T-helper 2 cell treated with Interferon-gamma antibody and Interleukin-4, amounts not matched to agents 100 ng/mL and 5 ng/mL, for 36 hours (primary cell): ENCODE measurements around the gene KLHL2. TPM values are rescaled to one million over a fixed set of nuclear protein-coding genes. Genes with fewer than 3 reads are reported as not detected.
"Not testable (repeated sequence)": the region's sequence is repeated elsewhere in the genome, so short reads cannot be mapped to it uniquely, and the experiment has no call there.

Experiments used
- intact Hi-C: fragments of 100-400 bp; cut with micrococcal nuclease; formaldehyde crosslinking; loops from one replicate; pipeline ENCODE4 v1.15.1; 2023
- total RNA-seq: library from RNA; stranded (reverse); gene quantifications from 2 replicates; pipeline ENCODE4 v1.2.3, GENCODE V29; 2022

The KLHL2 gene
- total RNA-seq, 1 donor from 2014 or later: 23.0 TPM

DNA sequence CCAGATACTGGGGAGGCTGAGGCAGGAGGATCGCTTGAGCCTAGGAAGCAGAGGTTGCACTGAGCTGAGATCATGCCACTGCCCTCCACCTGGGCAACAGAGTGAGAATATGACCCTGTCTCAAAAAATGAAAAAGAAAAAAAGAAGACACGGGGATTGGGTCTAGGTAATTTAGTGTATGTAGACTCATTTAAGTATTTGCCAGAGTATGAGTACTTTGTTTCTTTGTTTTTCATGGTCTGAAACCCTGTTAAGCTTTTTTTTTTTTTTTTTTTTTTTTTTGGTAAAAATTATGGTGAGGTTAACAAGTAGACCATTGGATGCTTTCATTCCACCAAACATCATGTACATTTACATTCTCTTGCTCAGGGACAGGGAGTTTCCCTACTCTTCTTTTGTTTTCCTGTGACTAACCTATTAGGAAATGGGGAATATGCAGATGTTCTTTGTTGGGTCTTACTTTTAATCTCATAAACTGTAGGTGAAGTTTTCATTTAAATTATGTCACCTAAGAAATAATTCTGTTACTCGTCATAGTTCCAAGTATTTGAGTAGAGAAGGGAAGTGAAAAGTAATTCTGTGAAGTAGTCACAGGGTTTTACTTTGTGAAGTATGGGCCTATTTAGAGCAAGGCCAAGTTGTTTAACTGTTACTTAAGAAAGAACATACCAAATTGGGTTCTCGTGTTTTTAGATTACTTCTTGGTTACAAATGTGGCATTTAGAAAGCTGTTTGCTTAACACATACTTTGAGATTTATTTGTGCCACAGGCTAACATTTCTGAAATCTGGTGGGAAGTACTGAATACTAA lies 25.5 kb downstream of the KLHL2 start:
- intact Hi-C loops: not testable (repeated sequence)

GRCh38 chr4:165234766-165235165 lies 27.4 kb downstream of the KLHL2 start:
- intact Hi-C loops: no loop called here

DNA sequence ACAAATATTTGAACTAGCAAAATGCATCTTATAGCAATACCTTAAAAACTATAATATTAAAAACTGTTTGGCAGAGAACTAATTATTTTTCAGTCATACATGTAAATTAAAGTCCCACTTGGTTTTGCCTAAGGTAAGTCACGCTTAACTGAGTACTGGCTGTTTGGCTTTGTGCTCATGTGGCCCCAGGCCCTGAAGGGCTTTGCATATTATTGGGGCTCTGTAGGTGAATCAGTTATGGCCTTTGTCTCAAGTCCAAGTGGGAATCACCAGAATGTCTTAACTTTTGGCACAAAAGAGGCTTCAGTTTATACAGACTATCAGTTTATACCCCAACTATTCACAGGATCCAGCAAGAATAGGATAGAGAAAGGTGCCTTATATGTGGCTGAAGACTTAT lies 29.5 kb downstream of the KLHL2 start:
- intact Hi-C loops: not testable (repeated sequence)

DNA sequence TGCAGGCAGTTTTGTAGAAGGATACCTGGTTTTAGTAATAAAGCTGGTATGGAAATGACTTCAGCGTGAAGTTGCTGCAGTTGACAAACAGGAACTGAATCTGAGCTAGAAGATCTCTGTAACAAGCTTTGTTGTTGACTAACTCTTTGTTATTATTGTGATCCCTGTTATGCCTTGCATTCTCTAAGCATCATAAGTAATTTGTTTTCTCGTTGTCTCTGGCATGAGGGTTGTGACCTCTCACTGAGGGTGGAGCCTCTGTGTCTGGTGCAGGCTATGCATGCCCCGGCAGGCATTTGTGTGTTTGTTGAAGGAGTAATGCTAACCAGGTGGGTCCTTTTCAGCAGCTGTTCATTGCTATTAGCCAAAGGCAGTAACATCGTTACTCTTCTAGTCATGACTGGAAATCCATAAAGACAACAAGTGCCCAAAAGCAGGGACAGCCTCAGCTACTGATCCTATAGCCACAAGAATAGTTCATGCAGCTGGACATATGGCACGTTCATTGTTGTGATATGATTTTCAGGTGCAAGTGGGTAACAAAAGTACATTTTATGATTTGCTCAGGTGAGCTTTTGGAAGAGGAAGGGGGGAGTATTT lies 30.8 kb downstream of the KLHL2 start:
- intact Hi-C loops: not testable (repeated sequence)

GRCh38 chr4:165240761-165241160 lies 33.4 kb downstream of the KLHL2 start:
- intact Hi-C loops: not testable (repeated sequence)

- intact Hi-C loops: not testable (repeated sequence)
These were observed 36.8 kb downstream of the KLHL2 start for GRCh38 chr4:165244148-165244547.

- intact Hi-C loops: not testable (repeated sequence)
These were observed 37.3 kb downstream of the KLHL2 start for GRCh38 chr4:165244587-165245186.

DNA sequence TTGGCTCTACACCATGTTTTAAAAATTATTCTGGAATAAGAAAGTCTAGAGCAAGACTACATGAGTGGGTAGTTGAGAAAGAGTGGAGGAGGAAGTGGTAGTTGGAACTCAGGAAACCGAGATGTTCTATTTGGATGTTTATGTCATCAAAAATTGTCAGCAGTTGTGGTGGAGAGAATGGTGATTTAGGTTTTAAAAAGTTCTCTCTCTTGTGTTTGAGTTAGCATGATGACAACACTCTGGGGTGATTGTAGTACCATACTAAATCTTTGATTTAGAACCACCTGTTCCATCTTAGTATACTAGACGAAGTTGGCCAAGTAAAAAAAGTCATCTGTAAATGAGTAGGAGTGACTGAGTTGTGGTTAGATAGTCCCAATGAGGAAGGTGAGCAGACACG lies 40.7 kb downstream of the KLHL2 start:
- intact Hi-C loops: no loop called here

DNA sequence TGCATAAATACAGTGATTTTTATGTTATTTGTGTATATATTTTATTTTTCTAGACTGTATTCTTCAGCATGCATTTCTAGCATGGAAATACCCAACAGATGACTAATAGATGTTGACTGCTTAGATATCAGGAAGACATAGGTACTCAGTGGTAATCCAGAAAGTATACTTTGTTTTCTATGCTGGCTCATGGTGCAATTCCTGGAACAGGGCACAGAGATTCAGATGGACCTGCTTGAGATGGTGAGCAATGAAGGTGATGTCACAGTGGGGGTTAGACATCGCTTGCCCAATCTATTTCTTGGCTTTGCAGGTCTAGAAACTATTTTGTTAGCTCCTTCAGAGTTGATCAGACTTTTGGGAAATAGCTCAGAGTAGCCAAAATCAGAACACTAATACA lies 41.5 kb downstream of the KLHL2 start:
- intact Hi-C loops: not testable (repeated sequence)

- intact Hi-C loops: loop anchor here (5.0 kb wide), 2 partner anchors 47 to 48 kb away; partner anchors contain the start of gene KLHL2
These were observed 47.4 kb downstream of the KLHL2 start for GRCh38 chr4:165254771-165255170.

DNA sequence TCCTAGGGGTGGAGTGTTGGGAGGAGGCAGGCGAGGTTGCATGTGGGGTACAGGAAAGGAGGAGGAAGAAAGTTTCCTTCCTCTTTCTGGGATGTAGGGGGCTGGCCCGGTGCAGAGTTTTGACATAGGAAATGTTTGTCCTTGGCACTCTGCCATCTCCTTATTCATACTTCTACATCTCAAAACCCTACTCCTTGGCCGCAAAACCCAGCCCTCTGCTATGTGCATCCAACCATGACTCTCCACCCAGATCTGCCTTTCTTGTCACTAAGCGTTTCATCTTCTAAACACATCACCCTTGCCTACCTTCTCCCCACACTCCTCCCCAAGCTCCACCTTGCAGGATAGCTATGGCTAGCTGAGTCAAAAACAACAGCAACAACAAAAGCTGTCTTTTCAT lies 48.1 kb downstream of the KLHL2 start:
- intact Hi-C loops: loop anchor here (5.0 kb wide), 2 partner anchors 47 to 48 kb away; partner anchors contain the start of gene KLHL2

DNA sequence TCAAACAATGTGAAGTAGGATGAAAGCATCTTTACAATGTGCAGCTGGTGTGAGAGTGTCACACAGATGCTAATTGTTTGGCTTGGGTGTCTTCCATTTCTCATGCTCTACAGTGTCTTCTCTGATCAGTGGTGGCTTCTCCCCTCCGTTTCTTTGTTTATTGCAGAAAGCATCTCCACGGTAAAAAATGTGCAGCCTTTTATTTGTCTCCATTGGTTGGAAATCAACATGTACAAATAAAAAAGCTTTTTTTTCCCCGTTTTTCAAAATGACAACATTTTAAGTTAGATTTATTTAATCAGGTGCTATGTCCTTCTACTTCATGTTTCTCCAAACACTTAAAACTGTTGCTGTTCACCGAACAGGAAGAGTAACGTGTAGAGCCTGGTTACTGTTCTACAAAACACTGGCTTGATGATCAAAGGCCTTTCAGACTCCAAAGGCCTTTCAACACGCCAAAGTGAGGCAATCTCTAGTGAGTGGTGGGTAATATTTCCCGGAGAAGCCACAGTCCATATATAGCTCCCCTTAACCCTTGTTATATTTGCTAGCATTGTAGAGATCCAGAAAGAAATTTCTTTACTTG lies 48.8 kb downstream of the KLHL2 start:
- intact Hi-C loops: loop anchor here (5.0 kb wide), 2 partner anchors 46 to 49 kb away; partner anchors contain the start of gene KLHL2

DNA sequence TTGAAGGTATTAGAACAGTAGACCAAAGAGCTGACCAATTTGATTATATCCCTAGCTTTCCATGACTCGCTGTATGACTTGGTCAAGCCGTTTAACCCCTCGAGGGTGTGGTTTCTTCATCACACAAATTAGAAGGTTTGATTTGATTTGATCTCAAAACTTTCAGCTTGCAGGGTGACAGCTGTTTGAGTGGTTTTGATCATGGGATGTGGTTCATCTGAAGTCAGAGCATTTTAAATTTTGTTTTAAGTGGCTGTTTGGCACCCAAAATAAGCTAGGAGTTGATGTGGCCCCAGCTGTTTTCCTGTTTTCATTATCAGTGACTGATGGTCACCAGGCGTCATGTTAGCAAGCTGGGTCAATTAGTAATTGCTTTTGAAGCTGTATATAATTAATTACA lies 52.4 kb downstream of the KLHL2 start:
- intact Hi-C loops: loop anchor here (2.0 to 5.0 kb wide), 3 partner anchors 43 to 67 kb away; partner anchors contain the start of genes KLHL2 and MSMO1

DNA sequence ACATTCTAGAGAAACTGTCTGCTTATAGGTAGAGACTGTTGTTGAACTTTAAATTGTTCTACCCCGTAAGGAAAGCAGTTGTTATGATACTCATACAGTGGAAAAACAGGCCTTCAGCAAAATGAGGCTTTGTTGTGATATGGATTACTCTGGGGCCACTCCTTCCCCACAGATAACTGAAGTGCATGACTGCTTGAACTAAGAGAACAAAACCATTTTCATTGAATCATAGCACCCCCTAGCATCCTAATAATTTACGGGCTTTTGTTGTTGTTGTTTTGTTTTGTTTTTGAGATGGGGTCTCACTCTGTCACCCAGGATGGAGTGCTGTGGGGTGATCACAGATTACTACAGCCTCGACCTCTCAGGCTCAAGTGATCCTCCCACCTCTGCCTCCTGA lies 54.9 kb downstream of the KLHL2 start:
- intact Hi-C loops: not testable (repeated sequence)

GRCh38 chr4:165263466-165263865 lies 56.1 kb downstream of the KLHL2 start:
- intact Hi-C loops: not testable (repeated sequence)

GRCh38 chr4:165269931-165270330 lies 62.6 kb downstream of the KLHL2 start:
- intact Hi-C loops: not testable (repeated sequence)

DNA sequence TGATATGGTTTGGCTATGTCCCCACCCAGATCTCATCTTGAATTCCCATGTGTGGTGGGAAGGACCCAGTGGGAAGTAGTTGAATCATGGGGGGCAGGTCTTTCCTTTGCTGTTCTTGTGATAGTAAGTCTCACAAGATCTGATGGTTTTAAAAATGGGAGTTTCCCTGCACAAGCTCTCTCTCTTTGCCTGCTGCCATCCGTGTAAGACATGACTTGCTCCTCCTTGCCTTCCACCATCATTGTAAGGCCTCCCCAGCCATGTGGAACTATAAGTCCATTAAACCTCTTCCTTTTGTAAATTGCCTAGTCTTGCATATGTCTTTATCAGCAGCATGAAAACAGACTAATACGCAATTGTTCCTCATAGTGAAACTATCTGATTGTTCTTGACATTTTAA lies 66.1 kb downstream of the KLHL2 start:
- intact Hi-C loops: not testable (repeated sequence)

GRCh38 chr4:165275357-165275756 lies 68.0 kb downstream of the KLHL2 start:
- intact Hi-C loops: not testable (repeated sequence)

- intact Hi-C loops: not testable (repeated sequence)
These were observed 72.2 kb downstream of the KLHL2 start for GRCh38 chr4:165279531-165279930.

DNA sequence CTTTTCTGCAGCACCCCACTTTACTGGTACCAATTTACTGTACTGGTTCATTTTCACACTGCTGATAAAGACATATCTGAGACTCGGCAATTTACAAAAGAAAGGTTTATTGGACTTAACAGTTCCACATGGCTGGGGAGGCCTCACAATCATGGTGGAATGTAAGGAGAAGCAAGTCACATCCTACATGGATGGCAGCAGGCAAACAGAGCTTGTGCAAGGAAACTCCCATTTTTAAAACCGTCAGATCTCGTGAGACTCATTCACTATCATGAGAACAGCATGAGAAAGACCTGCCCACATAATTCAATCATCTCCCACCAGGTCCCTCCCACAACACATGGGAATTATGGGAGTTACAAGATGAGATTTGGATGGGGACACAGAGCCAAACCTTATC lies 77.3 kb downstream of the KLHL2 start:
- intact Hi-C loops: not testable (repeated sequence)

DNA sequence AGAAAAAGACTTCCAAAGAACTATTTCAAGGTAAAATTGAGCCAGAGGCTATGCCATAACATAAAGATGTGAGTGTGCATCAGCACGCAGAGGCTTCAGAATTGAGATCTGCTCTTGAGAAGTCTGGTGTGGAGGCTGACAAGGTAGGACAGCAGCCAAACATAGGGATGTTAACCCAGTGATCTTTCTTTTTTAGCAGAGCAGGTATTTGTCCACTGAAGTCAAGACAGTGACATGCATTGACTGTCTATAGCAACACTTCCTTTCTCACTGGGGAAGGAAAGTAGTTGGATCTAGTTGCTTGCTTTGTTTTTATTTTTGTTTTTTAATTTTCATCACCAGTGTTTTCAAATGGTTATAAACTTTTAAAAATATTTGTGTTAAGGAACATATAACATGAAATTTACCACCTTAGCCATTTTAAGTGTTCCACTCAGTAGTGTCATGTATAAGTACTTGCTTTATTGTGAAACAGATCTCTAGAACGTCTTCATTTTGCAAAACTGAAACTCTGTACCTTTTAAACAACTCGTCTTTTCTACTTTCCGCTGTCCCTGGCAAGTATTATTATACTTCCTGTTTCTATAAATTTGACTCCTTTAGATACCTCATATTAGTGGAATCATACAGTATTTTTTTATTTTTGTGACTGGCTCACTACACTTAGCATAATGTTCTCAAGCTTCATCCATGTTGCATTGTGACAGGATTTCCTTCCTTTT lies 79.4 kb downstream of the KLHL2 start:
- intact Hi-C loops: not testable (repeated sequence)
